Stimulated activated CD8-positive, alpha-beta memory T cell treated with anti-CD3 and anti-CD28 coated beads, Interleukin-15, amount 100 ng/mL, for 48 hours (primary cell): ENCODE results near the gene SEC22B.
"Not testable (repeated sequence)": the region's sequence is repeated elsewhere in the genome, so short reads cannot be mapped to it uniquely, and the experiment has no call there.

Experiments
- DNase-seq, 2 donors: peaks; one replicate each; pipeline ENCODE4 v3.0.0-alpha.2; 2020; ENCODE audit warnings: low read depth in 2 of 2

Gene SEC22B

DNA sequence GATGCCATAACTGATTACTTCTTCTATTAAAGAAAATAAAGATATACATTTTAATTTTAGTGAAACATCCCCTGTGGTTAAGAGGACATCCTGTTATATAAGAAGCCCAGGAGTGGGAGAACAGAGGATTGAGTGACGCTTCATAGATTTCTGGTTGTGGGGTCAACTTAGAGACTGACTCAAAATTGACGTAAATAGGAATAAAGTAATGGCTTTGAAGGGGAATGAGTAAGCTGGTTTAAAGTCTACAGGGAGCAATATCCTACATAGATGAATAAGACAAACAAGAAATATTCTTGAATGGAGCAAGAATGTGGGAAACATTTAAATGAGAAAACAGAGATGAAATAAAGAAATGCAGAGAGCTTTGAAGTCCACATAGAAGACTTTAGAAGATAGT is 60.2 kb downstream of the SEC22B start:
- DNase-seq, result not testable (repeated sequence)

- DNase-seq, result not testable (repeated sequence)
Measured at GRCh38 chr1:120113134-120113533, 63.2 kb downstream of the SEC22B start.

DNA sequence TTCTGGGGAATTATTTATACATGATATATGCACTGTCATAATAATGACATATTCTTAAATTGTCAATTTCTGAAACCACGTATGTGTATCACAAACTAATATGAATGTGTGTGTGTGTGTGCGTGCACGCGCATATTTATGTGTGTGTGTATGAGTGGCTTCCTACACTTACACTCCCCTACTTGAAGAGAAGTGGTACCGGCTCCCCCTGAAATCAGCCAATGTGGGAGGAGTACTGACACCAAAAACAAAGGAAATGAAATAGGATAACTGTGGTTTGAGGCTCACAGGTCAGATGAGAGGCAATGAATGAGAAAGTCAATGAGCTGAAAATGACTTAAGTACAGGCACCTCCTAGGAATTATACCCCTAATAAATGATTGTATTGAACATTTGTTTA is 64.1 kb downstream of the SEC22B start:
- not testable (repeated sequence) for DNase-seq

DNA sequence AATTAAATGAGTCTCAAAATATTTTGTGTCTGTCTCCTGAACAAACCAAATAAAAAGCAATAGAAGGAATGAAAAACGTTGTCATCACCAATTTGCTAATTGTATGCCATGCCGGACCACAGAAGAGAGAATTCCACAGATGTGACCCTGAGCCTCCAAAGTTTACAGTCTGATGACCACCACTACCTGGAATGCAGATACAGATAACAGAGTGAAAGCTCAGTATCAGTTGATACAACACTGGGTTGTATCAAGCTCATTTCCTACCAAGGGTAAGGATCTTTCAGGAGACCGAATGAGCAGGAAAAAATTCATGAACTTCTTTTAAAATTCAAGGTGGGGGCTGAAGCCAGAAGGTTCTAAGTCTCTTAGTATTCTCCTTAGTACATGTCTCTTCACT is 64.5 kb downstream of the SEC22B start:
- not testable (repeated sequence) for DNase-seq

DNA sequence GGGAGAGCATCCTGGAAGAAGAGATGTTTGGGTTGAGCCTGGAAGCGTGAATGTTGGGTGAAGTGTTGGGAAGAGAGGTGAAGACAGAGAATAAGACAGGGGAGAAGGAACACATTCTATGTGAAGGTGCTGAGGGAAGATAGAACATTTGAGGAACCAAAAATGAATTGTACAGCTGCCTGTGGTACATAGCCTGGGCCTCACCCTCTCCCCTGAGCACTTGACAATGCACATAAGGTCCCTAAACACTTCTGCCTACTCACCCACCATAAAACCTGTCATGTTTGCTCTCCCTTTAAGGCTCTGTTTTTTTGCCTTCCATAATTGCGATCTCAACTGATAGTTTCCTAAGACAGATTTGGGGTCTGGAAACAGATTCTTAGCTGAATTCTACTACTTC is 65.3 kb downstream of the SEC22B start:
- DNase-seq, result not testable (repeated sequence)

- DNase-seq, result not testable (repeated sequence)
Measured at GRCh38 chr1:120109656-120110055, 66.7 kb downstream of the SEC22B start.

GRCh38 chr1:120109180-120109579 is 67.1 kb downstream of the SEC22B start:
- not testable (repeated sequence) for DNase-seq

GRCh38 chr1:120105288-120105687 is 71.0 kb downstream of the SEC22B start:
- not testable (repeated sequence) for DNase-seq

DNA sequence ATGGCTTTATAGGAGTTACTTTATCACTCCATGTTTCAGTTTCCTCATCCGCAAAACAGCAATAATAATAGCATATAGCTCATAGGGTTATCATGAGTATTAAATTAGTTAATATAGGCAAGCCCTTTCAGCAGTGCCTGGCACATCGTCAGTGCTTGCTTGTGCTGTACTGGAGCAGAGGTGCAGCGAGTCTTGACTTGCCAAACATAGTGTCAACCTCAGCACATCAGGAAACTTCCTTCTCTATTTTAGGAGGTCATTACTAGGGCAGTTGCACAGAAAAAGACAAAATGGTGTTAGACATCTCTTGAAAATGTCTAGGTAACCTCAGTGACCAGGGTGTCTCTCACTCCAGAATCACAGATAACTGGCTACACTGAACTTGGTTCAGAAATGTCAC is 72.6 kb downstream of the SEC22B start:
- not testable (repeated sequence) for DNase-seq

DNA sequence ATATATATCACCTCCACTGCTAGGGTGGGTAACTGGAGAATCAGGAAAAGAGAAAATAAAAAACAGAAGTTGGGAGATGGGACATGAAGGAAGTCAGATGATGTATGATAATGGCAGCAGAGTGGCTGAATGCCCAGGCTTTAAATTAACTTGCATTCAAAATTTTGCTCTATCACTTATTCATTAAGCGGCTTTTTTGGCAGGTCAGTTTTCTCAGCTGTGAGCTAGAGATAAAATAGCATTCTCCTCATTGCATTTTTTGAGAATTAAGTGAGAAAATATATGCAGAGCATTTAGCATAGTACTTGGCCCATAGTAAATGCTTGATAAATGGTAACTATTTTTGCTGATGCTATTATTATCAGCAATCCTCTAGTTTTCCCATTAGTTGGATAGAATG is 74.7 kb downstream of the SEC22B start:
- DNase-seq, result not testable (repeated sequence)
